Stimulated activated CD4-positive, alpha-beta T cell treated with anti-CD3 and anti-CD28 coated beads, Interleukin-4, amount 100 ng/mL, for 1 hour (primary cell): ENCODE results near the gene URB2.
"Not testable (repeated sequence)": the region's sequence is repeated elsewhere in the genome, so short reads cannot be mapped to it uniquely, and the experiment has no call there.

Experiments
- DNase-seq: peaks from one replicate; pipeline ENCODE4 v3.0.0-alpha.2; 2020

Gene URB2

GRCh38 chr1:229617351-229618100 is 8.5 kb upstream of the URB2 start:
- no peak for DNase-seq

DNA sequence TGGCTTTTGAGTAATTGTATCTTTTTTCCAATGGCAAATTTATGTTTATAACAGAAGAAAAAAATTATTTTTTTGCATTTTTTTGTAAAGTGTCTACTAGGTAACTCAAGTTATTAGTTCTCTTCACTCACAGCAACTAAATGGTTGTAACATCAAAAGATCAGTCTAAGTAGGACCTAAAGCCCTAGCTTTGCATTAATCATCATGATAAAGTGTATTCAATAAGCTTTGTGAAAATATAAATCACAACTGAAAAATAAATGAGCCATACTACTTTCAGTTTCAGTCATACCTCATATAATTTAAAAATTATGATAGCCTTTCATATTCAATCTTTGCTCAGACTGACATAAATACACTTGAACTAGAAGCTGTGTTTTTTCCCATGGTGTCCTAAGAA is 7.0 kb upstream of the URB2 start:
- DNase-seq: no peak

DNA sequence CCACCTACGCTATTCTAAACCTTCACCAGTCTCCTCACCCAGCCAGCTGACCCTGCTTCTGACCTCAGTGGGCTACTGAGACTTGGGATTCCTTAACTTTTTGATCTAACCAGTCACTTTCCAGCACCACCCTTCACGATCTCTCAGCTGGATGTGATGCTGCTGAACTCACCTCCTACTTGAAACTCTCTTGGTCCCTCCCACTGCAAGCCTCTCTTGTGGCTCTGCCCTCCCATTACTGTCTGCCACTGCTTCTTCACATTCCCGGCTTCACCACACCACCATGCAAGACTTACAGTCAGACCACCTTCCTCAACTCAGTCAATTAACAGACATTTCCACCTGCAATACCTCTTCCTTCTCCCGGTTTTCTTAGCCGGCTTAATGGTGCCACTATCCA is 6.4 kb upstream of the URB2 start:
- no peak for DNase-seq

DNA sequence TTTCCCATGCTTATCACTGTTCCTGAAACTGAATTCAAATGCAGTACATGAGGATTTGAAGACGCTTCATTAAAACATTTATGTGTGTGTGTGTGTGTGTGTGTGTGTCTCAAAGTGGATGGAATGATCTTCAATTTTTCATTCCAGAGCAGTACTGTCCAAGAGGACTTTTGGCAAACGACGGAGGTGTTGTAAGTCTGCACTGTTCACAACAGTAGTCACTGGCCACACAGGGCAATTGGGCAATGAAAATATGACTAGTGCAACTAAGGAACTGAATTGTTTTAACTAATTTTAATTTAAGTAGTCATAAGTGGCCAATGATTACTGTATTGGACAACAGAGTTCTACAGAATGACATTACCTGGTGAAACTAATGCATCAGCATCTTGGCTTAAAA is 5.2 kb upstream of the URB2 start:
- DNase-seq: no peak

- no peak for DNase-seq
Measured at GRCh38 chr1:229621663-229622062, 4.4 kb upstream of the URB2 start.

DNA sequence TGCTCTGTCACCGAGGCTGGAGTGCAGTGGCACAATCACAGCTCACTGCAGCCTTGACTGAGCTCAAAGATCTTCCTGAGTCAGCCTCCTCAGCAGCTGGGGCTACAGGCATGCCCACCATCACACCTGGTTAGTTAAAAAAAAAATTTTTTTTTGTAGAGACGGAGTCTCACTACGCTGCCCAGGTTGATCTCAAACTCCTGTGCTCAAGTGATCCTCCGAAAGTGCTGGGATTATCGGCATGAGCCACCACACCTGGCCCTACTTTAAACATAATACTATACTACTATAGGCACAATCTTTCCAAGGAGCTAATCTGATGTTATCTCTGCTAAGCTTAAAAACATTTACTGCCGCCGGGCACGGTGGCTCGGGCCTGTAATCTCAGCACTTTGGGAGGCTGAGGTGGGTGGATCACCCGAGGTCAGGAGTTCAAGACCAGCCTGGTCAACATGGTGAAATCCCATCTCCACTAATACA is 3.4 kb upstream of the URB2 start:
- DNase-seq: not testable (repeated sequence)

- DNase-seq: no peak
Measured at GRCh38 chr1:229623225-229623624, 2.8 kb upstream of the URB2 start.

DNA sequence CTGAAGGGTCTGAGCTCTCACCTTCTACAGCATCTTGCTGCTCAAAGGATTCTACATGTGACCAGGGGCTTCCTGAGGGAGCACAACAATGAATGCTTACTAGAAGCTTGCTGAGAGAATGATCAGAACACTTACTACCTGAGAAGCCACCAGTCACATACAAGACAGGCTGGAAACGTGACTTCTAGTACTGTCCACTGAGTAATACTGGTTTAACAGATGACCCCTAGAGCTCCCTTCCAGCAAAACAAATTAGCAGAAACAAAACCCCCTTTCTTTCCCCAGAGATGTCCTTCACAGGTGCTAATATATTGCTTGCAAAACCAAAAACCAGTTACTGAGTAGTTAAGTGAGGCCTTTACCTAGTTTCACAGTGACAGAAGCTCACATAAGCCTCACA is 2.2 kb upstream of the URB2 start:
- no peak for DNase-seq

GRCh38 chr1:229624521-229625070 is 1.5 kb upstream of the URB2 start:
- DNase-seq: no peak

DNA sequence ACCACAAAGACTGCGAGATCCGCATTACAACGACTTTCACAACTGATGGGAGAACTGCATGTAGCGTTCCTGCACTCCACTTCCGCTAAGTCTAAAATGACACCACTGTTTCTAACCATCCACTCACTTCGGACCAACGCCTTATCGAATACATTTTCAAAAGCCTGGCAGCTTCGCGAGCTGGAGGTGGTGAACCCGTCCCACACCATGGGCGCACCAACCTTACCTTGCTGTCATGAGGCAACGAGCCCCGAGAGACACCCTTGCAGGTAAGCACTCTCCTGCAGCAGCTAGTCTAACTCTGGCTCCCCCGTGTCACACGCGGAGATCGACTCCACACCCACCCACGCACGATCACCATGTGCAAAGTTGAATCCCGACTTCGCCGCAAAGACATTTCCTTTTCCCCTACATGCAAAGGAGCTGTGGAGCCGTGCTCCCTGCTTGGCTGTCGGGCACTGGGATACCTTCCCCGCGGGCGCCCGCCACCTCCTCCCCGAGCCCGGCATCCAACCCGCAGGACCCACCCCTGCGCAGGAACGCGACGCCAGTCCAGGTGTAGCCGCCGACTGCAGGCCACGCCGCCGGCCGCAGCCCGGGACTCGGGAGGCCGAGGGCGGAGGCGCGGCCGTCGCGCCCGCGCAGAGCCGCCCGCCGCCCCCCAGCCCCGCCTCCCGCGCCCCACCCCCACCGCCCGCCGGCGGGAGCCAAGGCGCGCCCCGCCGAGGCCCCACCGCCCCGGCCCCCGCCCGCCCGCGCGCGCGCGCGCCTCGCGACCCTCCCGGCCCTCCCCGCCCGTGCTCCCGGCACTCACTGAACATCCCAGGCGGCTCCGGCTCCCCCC is 754 bp upstream of the URB2 start:
- peak; percentile 52 for DNase-seq

- DNase-seq: no peak
Measured at GRCh38 chr1:229627003-229627402, 956 bp downstream of the URB2 start.

DNA sequence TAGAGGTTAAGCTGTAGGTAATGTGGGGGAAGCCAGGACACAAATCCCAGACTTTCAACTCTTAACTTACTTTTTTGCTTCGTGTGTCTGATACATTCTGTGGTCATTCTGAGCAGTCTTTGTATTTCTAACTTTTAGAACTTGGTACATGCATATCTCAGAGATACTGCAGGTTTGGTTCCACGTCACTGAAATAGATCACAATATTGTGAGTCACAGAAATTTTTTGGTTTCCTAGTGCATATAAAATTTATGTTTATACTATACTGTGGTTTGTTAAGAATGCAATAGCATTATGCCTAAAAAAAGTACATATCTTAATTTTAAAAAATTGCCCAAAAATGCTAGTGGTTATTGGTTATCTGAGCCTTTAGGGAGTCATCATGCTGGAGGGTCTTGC is 3.2 kb downstream of the URB2 start:
- no peak for DNase-seq

- no peak for DNase-seq
Measured at GRCh38 chr1:229631148-229631547, 5.1 kb downstream of the URB2 start.

DNA sequence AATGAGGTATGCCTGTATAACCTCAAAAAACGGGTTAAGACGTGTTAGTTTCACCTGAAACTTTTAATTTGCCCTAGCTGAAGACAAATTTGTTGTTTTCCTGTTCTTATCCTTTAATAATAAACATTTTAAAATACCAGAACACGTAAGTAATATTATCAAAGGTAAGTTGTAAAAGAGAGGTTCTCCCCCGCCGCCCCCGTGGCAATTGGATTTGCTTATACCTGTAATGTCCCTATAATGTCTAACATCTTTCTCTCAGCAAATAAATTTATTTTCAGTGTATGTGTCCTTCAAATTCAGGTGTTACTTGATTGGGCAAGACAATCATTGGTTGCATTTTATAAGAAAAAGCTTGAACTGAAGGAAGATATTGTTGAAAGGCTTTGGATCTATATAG is 5.9 kb downstream of the URB2 start:
- no peak for DNase-seq

DNA sequence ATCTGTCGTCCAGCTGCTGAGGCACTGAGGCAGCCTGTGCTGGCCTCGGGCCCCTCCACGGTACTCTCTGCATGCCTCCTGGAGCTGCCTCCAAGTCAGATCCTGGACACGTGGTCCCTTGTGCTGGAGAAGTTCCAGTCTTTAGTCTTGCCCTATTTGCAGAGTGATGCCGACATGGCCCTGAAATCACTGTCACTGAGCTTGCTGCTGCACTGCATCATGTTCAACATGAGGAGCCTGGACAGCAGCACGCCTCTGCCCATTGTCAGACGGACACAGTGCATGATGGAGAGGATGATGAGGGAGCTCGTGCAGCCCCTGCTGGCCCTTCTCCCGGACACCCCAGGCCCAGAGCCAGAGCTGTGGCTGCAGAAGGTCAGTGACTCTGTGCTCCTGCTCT is 10.0 kb downstream of the URB2 start:
- no peak for DNase-seq

DNA sequence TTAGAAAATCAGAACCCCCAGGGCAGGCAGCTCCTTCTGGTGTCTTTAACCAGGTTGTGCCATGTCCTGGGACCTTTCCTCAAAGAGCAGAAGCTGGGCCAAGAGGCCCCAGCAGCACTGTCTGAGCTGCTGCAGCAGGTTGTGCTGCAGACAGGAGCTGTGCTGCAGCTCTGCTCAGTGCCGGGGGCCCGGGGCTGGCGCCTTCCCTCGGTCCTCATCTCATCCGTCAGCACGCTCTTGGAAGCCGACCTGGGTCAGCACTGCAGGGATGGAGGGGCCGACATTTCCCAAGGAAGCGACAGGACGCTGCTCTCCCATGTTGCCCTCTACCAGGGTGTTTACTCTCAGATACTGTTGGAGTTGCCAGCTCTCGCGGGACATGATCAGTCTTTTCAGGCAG is 11.7 kb downstream of the URB2 start:
- no peak for DNase-seq

DNA sequence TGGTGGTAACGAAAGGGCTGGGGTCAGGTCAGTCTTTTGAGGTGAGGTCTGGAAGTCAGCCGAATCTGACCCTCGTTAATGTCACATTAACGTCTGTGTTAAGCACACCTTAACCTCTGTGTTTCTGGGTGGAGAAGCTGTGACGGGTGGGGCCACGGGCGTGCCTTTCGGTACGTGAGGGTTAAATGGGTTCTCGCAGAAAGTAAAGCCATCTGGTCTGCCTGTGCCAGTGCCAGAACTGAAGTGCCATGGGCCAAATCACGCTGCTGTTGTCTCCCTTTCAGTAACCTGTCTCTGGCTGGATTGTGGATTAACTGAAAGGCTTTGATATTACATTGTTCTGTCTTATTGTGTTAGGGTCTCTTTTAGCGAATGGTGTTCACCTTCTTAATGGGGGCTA is 14.4 kb downstream of the URB2 start:
- DNase-seq: no peak

DNA sequence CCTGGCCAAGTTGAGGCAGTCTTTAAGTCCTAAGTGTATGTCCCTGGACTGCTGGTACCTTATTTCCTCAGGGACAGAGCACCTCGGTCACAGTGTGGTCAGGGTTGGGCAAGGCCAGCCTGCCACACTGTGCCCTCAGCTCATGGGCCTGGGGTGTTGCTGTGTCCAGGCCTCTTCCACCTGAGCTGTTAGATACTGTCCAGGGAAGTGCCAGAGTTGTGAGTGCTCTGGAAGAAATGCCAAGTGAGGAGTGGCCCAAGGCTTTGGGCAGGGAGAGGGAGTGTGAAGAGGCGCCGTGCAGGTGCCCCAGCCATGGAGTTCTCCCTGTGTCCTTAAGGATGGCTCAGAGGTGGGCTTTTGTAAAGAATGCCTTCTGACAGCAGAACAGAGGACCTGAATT is 15.3 kb downstream of the URB2 start:
- DNase-seq: no peak

GRCh38 chr1:229642376-229642775 is 16.3 kb downstream of the URB2 start:
- DNase-seq: no peak

DNA sequence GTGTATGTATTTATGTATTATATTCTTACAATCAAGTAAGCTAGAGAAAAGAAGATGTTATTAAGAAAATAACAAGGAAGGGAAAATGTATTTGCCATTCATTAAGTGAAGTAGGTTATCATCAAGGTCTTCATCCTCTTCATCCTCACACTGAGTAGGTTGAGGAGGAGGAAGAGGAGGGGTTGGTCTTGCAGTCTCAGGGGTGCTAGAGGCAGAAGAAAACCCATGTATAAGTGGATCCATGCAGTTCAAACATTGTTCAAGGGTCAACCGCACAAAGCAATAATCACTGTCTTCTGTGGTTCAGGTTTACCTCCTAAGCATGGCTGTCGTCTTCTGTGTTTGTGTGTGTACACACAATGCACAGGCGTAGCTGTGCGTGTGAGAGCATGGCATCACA is 16.9 kb downstream of the URB2 start:
- DNase-seq: no peak

DNA sequence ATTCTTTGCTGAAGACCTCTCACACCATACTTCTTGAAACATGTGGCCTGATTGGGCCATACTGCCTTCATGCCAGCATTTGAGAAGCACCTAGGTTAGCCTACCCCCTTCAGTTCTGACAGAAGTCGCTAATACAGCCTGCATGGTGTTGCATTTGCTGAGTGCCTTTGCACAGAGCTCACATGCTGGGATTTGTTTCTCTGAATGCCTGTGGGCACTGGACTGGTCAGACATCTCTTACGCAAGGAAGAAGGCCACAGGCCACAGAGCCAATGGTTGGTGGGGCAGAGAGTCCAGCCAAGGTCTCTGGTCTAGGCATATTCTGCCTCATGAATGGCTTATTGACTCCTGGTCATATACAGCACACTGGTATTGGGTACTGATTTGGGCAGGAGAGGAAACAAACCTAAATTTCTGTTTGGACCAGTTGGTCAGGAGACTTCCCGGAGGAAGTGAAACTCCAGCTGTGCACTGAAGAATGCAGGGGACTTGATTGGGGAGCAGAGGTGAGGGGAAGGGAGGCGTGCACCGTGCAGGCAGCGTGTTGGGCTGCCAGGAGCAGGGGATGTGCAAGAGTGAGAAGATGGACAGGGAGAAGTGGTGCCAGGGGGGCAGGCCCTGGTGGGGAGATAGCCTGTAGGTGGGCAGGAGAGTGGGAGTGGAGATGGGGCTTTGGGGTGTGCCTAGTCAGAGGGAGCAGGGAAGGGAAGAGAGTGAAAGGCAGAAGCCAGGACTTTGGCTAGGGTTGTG is 18.1 kb downstream of the URB2 start:
- DNase-seq: no peak

GRCh38 chr1:229645324-229645993 is 19.4 kb downstream of the URB2 start:
- DNase-seq: no peak

DNA sequence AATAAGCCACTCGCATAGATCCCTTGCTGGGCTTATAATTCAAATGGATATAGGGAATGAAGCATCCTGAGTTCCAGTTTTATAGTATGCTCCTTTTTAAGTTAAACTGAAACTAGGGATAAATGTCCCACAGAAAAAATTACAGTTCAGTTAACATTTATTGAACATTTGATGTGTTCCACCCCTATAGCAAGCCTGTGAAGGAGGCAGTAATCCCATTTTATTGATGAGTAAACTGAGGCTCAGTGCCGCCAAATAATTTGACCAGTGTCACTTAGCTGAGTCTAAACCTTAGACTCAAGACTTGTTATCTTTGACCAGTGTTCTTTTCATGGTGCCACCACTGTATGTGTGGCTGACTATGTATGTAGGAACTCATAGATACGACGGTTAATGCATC is 22.4 kb downstream of the URB2 start:
- no peak for DNase-seq
